Activated T-helper 2 cell treated with anti-CD3 and anti-CD28 coated beads, Interferon-gamma antibody, Interleukin-2, Interleukin-4, amounts not matched to agents 10 μg/mL and 5 μg/mL and 100 μg/mL, durations not matched to agents 14 hours and 24 hours and 36 hours (primary cell): Measurements from ENCODE around the gene TMEM88. TPM values are rescaled to one million over a fixed set of nuclear protein-coding genes. Genes with fewer than 3 reads are reported as not detected.
A peak's percentile ranks its signal among the peaks of the same experiment; 100 is the strongest.

ENCODE experiments used
- DNase-seq: peaks from one replicate; pipeline ENCODE4 v3.0.0; 2021; ENCODE audit warnings: low spot score
- H3K27ac Mint-ChIP-seq: one replicate; pipeline ENCODE4 v1.8.0; 2021; ENCODE audit warnings: mixed read lengths
- H3K27me3 Mint-ChIP-seq: one replicate; pipeline ENCODE4 v1.8.0; 2021; ENCODE audit warnings: low read depth, mixed read lengths
- H3K36me3 Mint-ChIP-seq: one replicate; pipeline ENCODE4 v1.8.0; 2021; ENCODE audit warnings: low read depth, mixed read lengths
- H3K4me1 Mint-ChIP-seq: one replicate; pipeline ENCODE4 v1.8.0; 2021; ENCODE audit warnings: low read depth, mixed read lengths
- H3K4me3 Mint-ChIP-seq: one replicate; pipeline ENCODE4 v1.8.0; 2021; ENCODE audit warnings: low read depth, mild to moderate bottlenecking, moderate library complexity, mixed read lengths
- H3K9me3 Mint-ChIP-seq: one replicate; pipeline ENCODE4 v1.8.0; 2021; ENCODE audit warnings: mixed read lengths
- intact Hi-C: fragments of 100-400 bp; cut with micrococcal nuclease; formaldehyde crosslinking; loops from one replicate; pipeline ENCODE4 v1.15.1; 2023
- total RNA-seq: library from RNA; stranded (reverse); gene quantifications from 2 replicates; pipeline ENCODE4 v1.2.3, GENCODE V29; 2022

The TMEM88 gene
- total RNA-seq, 1 donor from 2014 or later = 4.1 TPM

- peak overlapping the region; percentile 84 for H3K4me3 Mint-ChIP-seq
- peak overlapping the region; percentile 79 for H3K27ac Mint-ChIP-seq
- no peak for DNase-seq
- intact Hi-C loops = loop anchor here (1.0 to 10.0 kb wide), 6 partner anchors 8 to 351 kb away; partner anchors contain the start of genes NAA38, POLR2A and SLC35G6
- peaks cover 9% of the 10 kb centered on the region for H3K27me3 Mint-ChIP-seq
- peaks cover 10% of the 10 kb centered on the region for H3K36me3 Mint-ChIP-seq
- peaks cover 50% of the 10 kb centered on the region for H3K4me1 Mint-ChIP-seq
- H3K9me3 Mint-ChIP-seq = no peaks in the 10 kb centered on the region
Observed at GRCh38 chr17:7835814-7836595, 18.9 kb upstream of the TMEM88 start.

- intact Hi-C loops = loop anchor here (10.0 kb wide), 1 partner anchor 352 kb away; the partner anchor contains the start of genes POLR2A and SLC35G6
Observed at GRCh38 chr17:7836596-7837407, 18.1 kb upstream of the TMEM88 start.

GRCh38 chr17:7837408-7838088 is 17.3 kb upstream of the TMEM88 start:
- peak overlapping the region; percentile 84 for H3K4me3 Mint-ChIP-seq
- intact Hi-C loops = loop anchor here (10.0 kb wide), 1 partner anchor 353 kb away; the partner anchor contains the start of genes POLR2A and SLC35G6
- peaks cover 4% of the 10 kb centered on the region for H3K27me3 Mint-ChIP-seq

More at GRCh38 chr17:7836596-7837407, 18.1 kb upstream of the TMEM88 start:
- DNase-seq = peak; percentile 40
- peaks cover 55% of the 10 kb centered on the region for H3K4me1 Mint-ChIP-seq
- peak overlapping the region; percentile 72 for H3K27ac Mint-ChIP-seq
- peak overlapping the region; percentile 84 for H3K4me3 Mint-ChIP-seq
- H3K27me3 Mint-ChIP-seq = peaks cover 7% of the 10 kb centered on the region
- peaks cover 10% of the 10 kb centered on the region for H3K36me3 Mint-ChIP-seq
- no peaks in the 10 kb centered on the region for H3K9me3 Mint-ChIP-seq

GRCh38 chr17:7838090-7839075 is 16.5 kb upstream of the TMEM88 start:
- Mint-ChIP-seq H3K36me3 (peaks cover 10% of the 10 kb centered on the region), H3K4me1 (peaks cover 51% of the 10 kb centered on the region), H3K27me3 (no peaks in the 10 kb centered on the region), H3K4me3 (peak overlapping the region; percentile 84), H3K27ac (peak overlapping the region; percentile 43), H3K9me3 (no peaks in the 10 kb centered on the region)
- intact Hi-C loops = loop anchor here (10.0 kb wide), 1 partner anchor 354 kb away; the partner anchor contains the start of genes POLR2A and SLC35G6
- DNase-seq = no peak

More at GRCh38 chr17:7837408-7838088, 17.3 kb upstream of the TMEM88 start:
- H3K9me3 Mint-ChIP-seq = no peaks in the 10 kb centered on the region
- peaks cover 55% of the 10 kb centered on the region for H3K4me1 Mint-ChIP-seq
- H3K27ac Mint-ChIP-seq = peak overlapping the region; percentile 72
- peaks cover 10% of the 10 kb centered on the region for H3K36me3 Mint-ChIP-seq
- DNase-seq = no peak

DNA sequence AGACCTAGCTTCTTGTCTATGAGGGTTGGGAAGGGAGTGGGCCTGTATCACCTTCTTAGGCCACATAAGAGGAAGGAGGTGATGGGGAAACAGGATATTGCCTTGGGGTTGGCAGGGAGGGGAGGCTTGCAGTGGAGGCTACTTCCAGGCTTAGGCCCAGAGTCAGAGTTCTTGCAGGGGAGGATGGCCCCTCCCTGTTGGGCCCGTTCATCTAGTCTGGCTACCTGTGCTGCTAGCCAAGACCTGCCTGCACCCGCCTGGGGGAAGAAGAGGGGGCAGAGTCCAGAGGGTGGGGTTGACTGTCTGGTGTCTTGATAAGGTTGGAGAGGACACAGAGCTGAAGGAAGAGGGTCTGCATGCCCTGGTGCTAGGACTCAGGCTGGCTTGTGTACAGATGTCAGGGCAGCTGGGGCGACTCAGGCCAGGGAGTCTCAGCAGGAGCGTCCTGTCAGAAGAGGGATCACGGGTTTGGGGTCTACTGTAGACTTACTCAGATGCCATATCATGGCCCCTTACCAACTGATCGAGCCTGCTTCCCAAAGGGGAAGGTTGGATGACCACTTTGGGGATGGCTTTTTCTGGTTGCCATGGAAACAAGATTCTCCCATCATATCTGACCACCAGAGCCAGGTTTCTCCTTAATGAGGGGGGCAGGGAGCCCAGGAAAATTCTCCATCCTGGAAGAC is 15.5 kb upstream of the TMEM88 start:
- peaks cover 10% of the 10 kb centered on the region for H3K36me3 Mint-ChIP-seq
- H3K27me3 Mint-ChIP-seq = no peaks in the 10 kb centered on the region
- no peak for DNase-seq
- H3K9me3 Mint-ChIP-seq = no peaks in the 10 kb centered on the region
- H3K4me1 Mint-ChIP-seq = peaks cover 48% of the 10 kb centered on the region
- intact Hi-C loops = loop anchor here (10.0 kb wide), 1 partner anchor 355 kb away; the partner anchor contains the start of genes POLR2A and SLC35G6
- H3K4me3 Mint-ChIP-seq = peak overlapping the region; percentile 19
- no peak overlapping the region for H3K27ac Mint-ChIP-seq

- Mint-ChIP-seq H3K4me1 (peaks cover 46% of the 10 kb centered on the region), H3K27ac (no peak overlapping the region), H3K4me3 (peak overlapping the region; percentile 90), H3K27me3 (no peaks in the 10 kb centered on the region), H3K9me3 (no peaks in the 10 kb centered on the region), H3K36me3 (peaks cover 11% of the 10 kb centered on the region)
- no peak for DNase-seq
- intact Hi-C loops = loop anchor here (5.0 to 10.0 kb wide), 4 partner anchors 92 to 355 kb away; partner anchors contain the start of genes CNTROB, HES7, POLR2A and SLC35G6
Observed at GRCh38 chr17:7839876-7840261, 15.0 kb upstream of the TMEM88 start.

- Mint-ChIP-seq H3K4me1 (peaks cover 46% of the 10 kb centered on the region), H3K9me3 (no peaks in the 10 kb centered on the region), H3K36me3 (peaks cover 17% of the 10 kb centered on the region), H3K27ac (peak overlapping the region; percentile 94), H3K4me3 (peak overlapping the region; percentile 90), H3K27me3 (no peaks in the 10 kb centered on the region)
- intact Hi-C loops = loop anchor here (5.0 kb wide), 3 partner anchors 92 to 282 kb away; partner anchors contain the start of genes CNTROB, HES7, TP53 and TRAPPC1
- DNase-seq = no peak
Observed at GRCh38 chr17:7840441-7840840, 14.4 kb upstream of the TMEM88 start.

- intact Hi-C loops = loop anchor here (5.0 kb wide), 3 partner anchors 91 to 281 kb away; partner anchors contain the start of genes CNTROB, HES7, TP53 and TRAPPC1
- Mint-ChIP-seq H3K4me1 (peaks cover 49% of the 10 kb centered on the region), H3K4me3 (peak overlapping the region; percentile 90), H3K27me3 (no peaks in the 10 kb centered on the region), H3K9me3 (no peaks in the 10 kb centered on the region), H3K27ac (peak overlapping the region; percentile 94), H3K36me3 (peaks cover 21% of the 10 kb centered on the region)
- no peak for DNase-seq
Observed at GRCh38 chr17:7840875-7841274, 14.0 kb upstream of the TMEM88 start.

- H3K9me3 Mint-ChIP-seq = no peaks in the 10 kb centered on the region
- H3K27me3 Mint-ChIP-seq = no peaks in the 10 kb centered on the region
- H3K27ac Mint-ChIP-seq = peak overlapping the region; percentile 100
- intact Hi-C loops = loop anchor here (5.0 kb wide), 3 partner anchors 91 to 281 kb away; partner anchors contain the start of genes CNTROB, HES7, TP53 and TRAPPC1
- peaks cover 48% of the 10 kb centered on the region for H3K4me1 Mint-ChIP-seq
- H3K36me3 Mint-ChIP-seq = peaks cover 26% of the 10 kb centered on the region
- peak; percentile 67 for DNase-seq
- peak overlapping the region; percentile 90 for H3K4me3 Mint-ChIP-seq
Observed at GRCh38 chr17:7841396-7841914, 13.4 kb upstream of the TMEM88 start.

- no peaks in the 10 kb centered on the region for H3K27me3 Mint-ChIP-seq
- peak overlapping the region; percentile 90 for H3K4me3 Mint-ChIP-seq
- peaks cover 43% of the 10 kb centered on the region for H3K4me1 Mint-ChIP-seq
- H3K27ac Mint-ChIP-seq = peak overlapping the region; percentile 100
- H3K36me3 Mint-ChIP-seq = peaks cover 31% of the 10 kb centered on the region
- DNase-seq = peak; percentile 83
- H3K9me3 Mint-ChIP-seq = no peaks in the 10 kb centered on the region
- intact Hi-C loops = loop anchor here (5.0 kb wide), 3 partner anchors 90 to 280 kb away; partner anchors contain the start of genes CNTROB, HES7, TP53 and TRAPPC1
Observed at GRCh38 chr17:7841915-7842379, 12.9 kb upstream of the TMEM88 start.
